PC-3 (cell line): ENCODE measurements around the gene KLHL12. TPM values are rescaled to one million over a fixed set of nuclear protein-coding genes. Genes with fewer than 3 reads are reported as not detected.

Experiments used
- ATAC-seq: fragments of 200-7000 bp; cut with Tn5 transposase; 2 replicates; pipeline ENCODE4 v1.9.1; 2020; ENCODE audit warnings: mild to moderate bottlenecking, moderate library complexity
- BruUV-seq: library from RNA; stranded (reverse); fragments of 400-500 nt; replicated peaks from 2 replicates; lab custom pipeline; 2021; lab: Mats Ljungman, UMichigan
- CTCF ChIA-PET: fragments of 300-600 bp; sonication (Branson Sonifier 250); formaldehyde crosslinking; loops from one replicate; lab custom pipeline; 2022; ENCODE audit warnings: antibody characterized with exemption; lab: Charles Lee
- POLR2A ChIA-PET: fragments of 300-600 bp; sonication (Branson Sonifier 250); formaldehyde crosslinking; loops from one replicate; lab custom pipeline; 2022; ENCODE audit warnings: antibody characterized with exemption; ENCODE audit not compliant: unreplicated experiment; lab: Charles Lee
- DNase-seq: peaks from one replicate; pipeline ENCODE4 v3.0.0-alpha.2; 2015
- H2AFZ ChIP-seq: fragments of 300-600 bp; sonication (generic); 2 replicates; pipeline ENCODE4 v1.6.0; 2016; ENCODE audit warnings: antibody characterized with exemption, low read length
- H3F3A ChIP-seq: fragments of 300-600 bp; sonication (generic); one replicate; pipeline ENCODE4 v1.6.0; 2017; ENCODE audit warnings: antibody characterized with exemption, low read length, control low read depth, mild to moderate bottlenecking; ENCODE audit not compliant: unreplicated experiment
- H3K27ac ChIP-seq: fragments of 300-600 bp; sonication (generic); 2 replicates; pipeline ENCODE4 v1.5.1; 2016; ENCODE audit warnings: mild to moderate bottlenecking, low read length
- H3K27me3 ChIP-seq: fragments of 300-600 bp; sonication (generic); 2 replicates; pipeline ENCODE4 v1.6.1; 2016; ENCODE audit warnings: low read length, mixed read lengths
- H3K36me3 ChIP-seq: fragments of 300-600 bp; sonication (generic); 2 replicates; pipeline ENCODE4 v1.6.1; 2016; ENCODE audit warnings: low read depth, mixed run types, low read length, mixed read lengths
- H3K4me1 ChIP-seq: fragments of 300-600 bp; sonication (generic); 2 replicates; pipeline ENCODE4 v1.5.1; 2016; ENCODE audit warnings: low read length; ENCODE audit not compliant: insufficient read depth
- H3K4me2 ChIP-seq: fragments of 300-600 bp; sonication (generic); 2 replicates; pipeline ENCODE4 v1.6.0; 2016; ENCODE audit warnings: low read length
- H3K4me3 ChIP-seq: fragments of 300-600 bp; sonication (generic); 2 replicates; pipeline ENCODE4 v1.5.1; 2016; ENCODE audit warnings: mild to moderate bottlenecking, low read length, mixed read lengths
- H3K79me2 ChIP-seq: fragments of 300-600 bp; sonication (generic); 2 replicates; pipeline ENCODE4 v1.6.1; 2017; ENCODE audit warnings: low read length, mixed read lengths
- H3K9ac ChIP-seq: fragments of 300-600 bp; sonication (generic); 2 replicates; pipeline ENCODE4 v1.6.0; 2016; ENCODE audit warnings: mild to moderate bottlenecking, low read length
- H3K9me2 ChIP-seq: fragments of 300-600 bp; sonication (generic); replicated peaks from 2 replicates; pipeline ENCODE4 v1.6.1; 2016; ENCODE audit warnings: mixed run types, low read length, mixed read lengths
- H3K9me3 ChIP-seq: fragments of 300-600 bp; sonication (generic); 2 replicates; pipeline ENCODE4 v1.6.1; 2016; ENCODE audit warnings: low read length, mixed read lengths
- H4K20me1 ChIP-seq: fragments of 300-600 bp; sonication (generic); 2 replicates; pipeline ENCODE4 v1.6.1; 2016; ENCODE audit warnings: low read length, mixed read lengths
- CTCF ChIP-seq: fragments of 300-600 bp; sonication (generic); conservative IDR thresholded peaks from 2 replicates; pipeline ENCODE4 v1.5.1; 2017; ENCODE audit warnings: antibody characterized with exemption, low read depth, mild to moderate bottlenecking, low read length
- EZH2 ChIP-seq: fragments of 300-600 bp; sonication (generic); IDR thresholded peaks from one replicate; pipeline ENCODE4 v1.6.1; 2017; ENCODE audit warnings: antibody characterized with exemption, mild to moderate bottlenecking, low read length; ENCODE audit not compliant: unreplicated experiment
- EZH2phosphoT487 ChIP-seq: fragments of 300-600 bp; sonication (generic); IDR thresholded peaks from 2 replicates; pipeline ENCODE4 v1.6.1; 2018; ENCODE audit warnings: mild to moderate bottlenecking, antibody characterized with exemption, low read length, borderline replicate concordance
- intact Hi-C: fragments of 100-400 bp; cut with micrococcal nuclease; formaldehyde crosslinking; loops from 2 replicates; pipeline ENCODE4 v1.9.0; 2023
- total RNA-seq: library from RNA; depleted of rRNA; stranded (reverse); fragments of >200 nt; gene quantifications from 2 replicates; pipeline ENCODE4 v1.2.3, GENCODE V29; 2014

The KLHL12 gene
- total RNA-seq, 1 experiment from 2014 or later: 25.2 TPM

GRCh38 chr1:202850593-202851362 is 76.3 kb downstream of the KLHL12 start:
- Histone ChIP-seq H3K27me3 (no peaks in the 10 kb centered on the region), H3K27ac (no peak overlapping the region), H3K79me2 (no peaks in the 10 kb centered on the region), H2AFZ (no peak overlapping the region), H3F3A (no peaks in the 10 kb centered on the region), H3K9ac (no peak overlapping the region), H3K36me3 (no peaks in the 10 kb centered on the region), H3K4me3 (no peak overlapping the region), H3K4me2 (no peak overlapping the region), H3K9me2 (no peaks in the 10 kb centered on the region), H3K4me1 (no peaks in the 10 kb centered on the region), H3K9me3 (no peaks in the 10 kb centered on the region), H4K20me1 (no peaks in the 10 kb centered on the region)
- no peak for ATAC-seq
- TF ChIP-seq EZH2phosphoT487: no peak
- no peak for TF ChIP-seq CTCF
- TF ChIP-seq EZH2: no peak
- intact Hi-C loops: loop anchor here (5.0 kb wide), 2 partner anchors 78 to 98 kb away; no protein-coding TSS in a partner anchor
- ChIA-PET CTCF (interaction anchor here (0.6 kb wide), 1 partner anchor 112 kb away, joined by 3 read pairs; no protein-coding TSS in a partner anchor), POLR2A (no interaction called here)
- no peak for DNase-seq
- no TSS peak for BruUV-seq

GRCh38 chr1:202848191-202848542 is 78.9 kb downstream of the KLHL12 start:
- Histone ChIP-seq H2AFZ (no peak overlapping the region), H3K4me3 (no peak overlapping the region), H3K9me2 (no peaks in the 10 kb centered on the region), H3K9me3 (no peaks in the 10 kb centered on the region), H3K4me1 (no peaks in the 10 kb centered on the region), H3F3A (no peaks in the 10 kb centered on the region), H3K36me3 (no peaks in the 10 kb centered on the region), H3K27ac (no peak overlapping the region), H3K79me2 (no peaks in the 10 kb centered on the region), H3K27me3 (no peaks in the 10 kb centered on the region), H3K9ac (no peak overlapping the region), H3K4me2 (no peak overlapping the region), H4K20me1 (no peaks in the 10 kb centered on the region)
- ATAC-seq (no peak), DNase-seq (no peak)
- intact Hi-C loops: no loop called here
- TF ChIP-seq EZH2 (no peak), EZH2phosphoT487 (no peak)
- no TSS peak for BruUV-seq
- CTCF ChIA-PET: interaction anchor here (0.5 kb wide), 1 partner anchor 123 kb away, joined by 3 read pairs; no protein-coding TSS in a partner anchor
- POLR2A ChIA-PET: no interaction called here

GRCh38 chr1:202844935-202845334 is 82.1 kb downstream of the KLHL12 start:
- TF ChIP-seq EZH2 (no peak), EZH2phosphoT487 (no peak), CTCF (no peak)
- Histone ChIP-seq H3F3A (no peaks in the 10 kb centered on the region), H3K79me2 (no peaks in the 10 kb centered on the region), H3K9ac (no peak overlapping the region), H3K4me1 (no peaks in the 10 kb centered on the region), H3K36me3 (no peaks in the 10 kb centered on the region), H3K9me2 (no peaks in the 10 kb centered on the region), H4K20me1 (no peaks in the 10 kb centered on the region), H2AFZ (no peak overlapping the region), H3K4me2 (no peak overlapping the region), H3K9me3 (no peaks in the 10 kb centered on the region), H3K4me3 (no peak overlapping the region), H3K27ac (no peak overlapping the region), H3K27me3 (no peaks in the 10 kb centered on the region)
- ChIA-PET CTCF (no interaction called here), POLR2A (interaction anchor here (0.7 kb wide), 1 partner anchor 46 kb away, joined by 5 read pairs; no protein-coding TSS in a partner anchor)
- BruUV-seq: no TSS peak
- intact Hi-C loops: no loop called here
- DNase-seq: no peak
- ATAC-seq: no peak
